Ishikawa (cell line): ENCODE results near the gene EMX1.

Source experiments
- CEBPB ChIP-seq: IDR thresholded peaks from 2 replicates; pipeline ENCODE4 v1.6.1; 2012
- CREB1 ChIP-seq: IDR thresholded peaks from 2 replicates; pipeline ENCODE4 v1.6.1; 2012; ENCODE audit warnings: low read depth
- EGR1 ChIP-seq: IDR thresholded peaks from 2 replicates; pipeline ENCODE4 v1.6.1; 2012
- EP300 ChIP-seq: IDR thresholded peaks from 2 replicates; pipeline ENCODE4 v1.6.1; 2012; ENCODE audit warnings: borderline replicate concordance
- FOXM1 ChIP-seq: IDR thresholded peaks from 2 replicates; pipeline ENCODE4 v1.6.1; 2012; ENCODE audit warnings: low read depth, borderline replicate concordance
- MAX ChIP-seq: IDR thresholded peaks from 2 replicates; pipeline ENCODE4 v1.6.1; 2012
- NFIC ChIP-seq: IDR thresholded peaks from 2 replicates; pipeline ENCODE4 v1.6.1; 2012
- RAD21 ChIP-seq: IDR thresholded peaks from 2 replicates; pipeline ENCODE4 v1.6.1; 2012; ENCODE audit warnings: low read depth
- REST ChIP-seq: IDR thresholded peaks from 2 replicates; pipeline ENCODE4 v1.6.1; 2012; ENCODE audit warnings: low read depth, mild to moderate bottlenecking
- TAF1 ChIP-seq: IDR thresholded peaks from 2 replicates; pipeline ENCODE4 v1.6.1; 2012; ENCODE audit warnings: low read depth, mild to moderate bottlenecking
- TCF12 ChIP-seq: IDR thresholded peaks from 2 replicates; pipeline ENCODE4 v1.6.1; 2012; ENCODE audit warnings: low read depth
- TEAD4 ChIP-seq: IDR thresholded peaks from 2 replicates; pipeline ENCODE4 v1.6.1; 2012
- USF1 ChIP-seq: IDR thresholded peaks from 2 replicates; pipeline ENCODE4 v1.6.1; 2012
- YY1 ChIP-seq: IDR thresholded peaks from 2 replicates; pipeline ENCODE4 v1.6.1; 2012; ENCODE audit warnings: low read depth
- ZBTB7A ChIP-seq: IDR thresholded peaks from 2 replicates; pipeline ENCODE4 v1.6.1; 2012; ENCODE audit warnings: low read depth

Gene EMX1

GRCh38 chr2:72956936-72957335 lies 39.6 kb downstream of the EMX1 start:
- TF ChIP-seq EP300 = no peak
- no peak for TF ChIP-seq CEBPB
- no peak for TF ChIP-seq TEAD4
- TF ChIP-seq TCF12 = no peak
- TF ChIP-seq NFIC = no peak
- TF ChIP-seq USF1 = no peak
- TF ChIP-seq TAF1 = no peak
- TF ChIP-seq MAX = no peak
- TF ChIP-seq RAD21 = no peak
- TF ChIP-seq CREB1 = no peak
- no peak for TF ChIP-seq REST
- no peak for TF ChIP-seq FOXM1
- TF ChIP-seq EGR1 = no peak
- no peak for TF ChIP-seq YY1
- no peak for TF ChIP-seq ZBTB7A

- TF ChIP-seq MAX (no peak), REST (no peak)
Measured at GRCh38 chr2:72958542-72959385, 41.4 kb downstream of the EMX1 start.

GRCh38 chr2:72959554-72959953 lies 42.2 kb downstream of the EMX1 start:
- no peak for TF ChIP-seq CREB1
- no peak for TF ChIP-seq TAF1
- TF ChIP-seq USF1 = no peak
- no peak for TF ChIP-seq EGR1
- TF ChIP-seq YY1 = no peak
- no peak for TF ChIP-seq ZBTB7A
- no peak for TF ChIP-seq NFIC
- TF ChIP-seq TCF12 = no peak
- no peak for TF ChIP-seq TEAD4
- no peak for TF ChIP-seq RAD21
- no peak for TF ChIP-seq MAX
- TF ChIP-seq EP300 = no peak

- TF ChIP-seq FOXM1 (no peak), CEBPB (no peak), USF1 (no peak), ZBTB7A (no peak), MAX (no peak), YY1 (no peak), CREB1 (no peak), EGR1 (no peak), REST (no peak), TCF12 (no peak), RAD21 (no peak), TEAD4 (no peak), NFIC (no peak), TAF1 (no peak), EP300 (no peak)
Measured at GRCh38 chr2:72959995-72960981, 43.0 kb downstream of the EMX1 start.
